ENCODE measurements around the gene LNX1.

LNX1 gene

DNA sequence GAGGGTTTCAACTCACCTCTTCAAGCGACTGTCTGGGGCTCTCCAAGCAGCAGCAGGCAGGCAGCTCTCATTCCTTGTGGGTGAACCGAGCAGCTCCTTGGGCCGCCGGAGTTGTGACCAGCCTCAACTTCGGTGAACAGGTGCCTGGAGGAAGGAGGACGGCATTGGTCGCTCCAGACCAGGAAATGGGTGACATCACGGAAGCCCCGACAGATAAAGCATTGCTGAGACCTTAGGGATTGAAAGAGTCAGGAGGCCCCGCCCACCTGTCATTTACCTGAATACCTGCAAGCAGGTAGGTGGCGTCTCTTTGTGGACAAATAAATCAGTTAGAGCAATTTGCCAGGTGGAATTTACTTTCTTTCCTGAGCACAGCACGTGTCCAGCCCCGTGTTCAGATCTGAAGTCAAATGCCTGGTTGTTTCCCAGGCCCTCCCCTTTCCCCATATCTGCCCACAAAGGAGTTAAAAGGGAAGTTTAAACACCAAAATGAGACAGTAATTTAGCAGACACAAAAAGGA, at the start of gene LNX1:
Gene LNX1, minus strand, starts transcription at position 115 of the 521 bp plus-strand sequence. CDS start 17,484 bp downstream, outside the sequence.
- no peak for DNase-seq (ENCODE audit: low read depth in 1 of 2, low spot score in 1 of 2)

DNA sequence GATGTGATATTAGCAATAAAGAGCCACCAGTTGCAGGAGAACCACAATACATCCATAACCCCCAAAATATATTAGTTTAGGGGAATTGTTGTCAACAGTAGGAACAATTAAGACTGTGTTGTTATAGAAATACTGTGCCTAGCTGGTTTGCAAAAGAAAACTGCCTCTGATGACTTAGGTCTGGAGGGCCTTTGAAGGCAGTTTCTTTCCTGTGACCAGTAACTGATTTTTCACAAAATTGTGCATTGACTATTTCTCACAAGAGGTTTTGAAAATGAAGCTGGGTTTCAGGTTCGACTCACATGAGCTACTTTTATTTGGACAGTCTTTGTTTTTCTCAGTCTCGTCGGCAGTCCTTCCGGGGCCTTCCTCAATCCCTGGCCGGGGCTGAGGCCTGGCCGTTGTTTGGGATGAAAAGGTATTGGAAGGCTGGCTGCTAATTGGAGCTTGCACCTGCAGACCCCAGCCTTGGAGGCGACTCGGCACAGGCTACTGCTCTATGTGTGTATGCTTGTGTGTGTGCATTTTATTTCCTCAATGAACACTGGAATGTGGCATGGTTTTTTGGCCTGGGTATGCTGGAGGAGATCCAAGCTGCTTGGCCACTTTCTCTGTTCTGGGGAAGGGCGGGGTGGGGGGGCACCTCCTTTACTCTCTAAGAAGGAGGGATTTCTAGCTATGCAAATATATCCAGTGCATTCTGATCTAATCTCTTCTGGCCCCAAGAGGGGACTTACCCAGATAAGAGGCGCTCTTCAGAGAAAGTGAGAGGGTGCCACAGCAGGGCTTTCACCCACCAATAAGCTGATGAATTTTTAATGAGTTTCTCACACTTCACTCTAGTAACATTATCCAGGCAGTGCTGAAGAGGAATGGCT, 49.5 kb upstream of the LNX1 start:
- DNase-seq (ENCODE audit: low read depth in 1 of 2, low spot score in 1 of 2): no peak

DNA sequence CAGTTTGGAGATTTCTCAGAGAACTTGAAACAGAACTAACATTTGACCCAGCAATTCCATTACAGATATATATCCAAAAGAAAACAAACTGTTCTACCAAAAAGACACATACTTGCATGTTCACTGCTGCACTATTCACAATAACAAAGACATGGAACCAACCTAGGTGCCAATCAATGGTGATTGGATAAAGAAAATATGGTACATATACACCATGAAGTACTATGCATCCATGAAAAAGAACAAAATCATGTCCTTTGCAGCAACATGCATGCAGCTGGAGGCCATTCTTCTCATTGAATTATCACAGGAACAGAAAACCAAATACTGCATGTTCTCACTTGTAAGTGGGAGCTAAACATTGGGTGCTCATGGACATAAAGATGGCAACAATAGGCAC, 47.6 kb upstream of the LNX1 start:
- DNase-seq (ENCODE audit: low read depth in 1 of 2, low spot score in 1 of 2): no peak

DNA sequence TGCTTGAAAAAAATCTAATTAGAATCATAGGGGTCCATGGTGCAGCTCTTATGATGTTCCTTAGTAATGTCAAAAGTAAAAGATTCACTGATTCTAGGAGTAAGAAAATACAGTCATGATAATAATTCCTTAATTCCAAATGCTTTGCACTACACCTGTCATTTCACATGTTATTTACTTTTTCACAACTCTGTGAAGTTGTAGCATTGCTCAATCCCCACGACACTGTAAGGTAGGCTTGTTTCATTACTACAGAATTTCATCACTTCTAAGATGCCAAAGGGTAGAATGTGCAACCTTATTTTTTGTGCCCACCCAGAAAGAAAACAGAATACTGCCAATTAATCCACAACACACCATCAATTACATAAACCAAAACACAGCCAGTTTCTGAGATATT, 46.1 kb upstream of the LNX1 start:
- DNase-seq (ENCODE audit: low read depth in 1 of 2, low spot score in 1 of 2): no peak

DNA sequence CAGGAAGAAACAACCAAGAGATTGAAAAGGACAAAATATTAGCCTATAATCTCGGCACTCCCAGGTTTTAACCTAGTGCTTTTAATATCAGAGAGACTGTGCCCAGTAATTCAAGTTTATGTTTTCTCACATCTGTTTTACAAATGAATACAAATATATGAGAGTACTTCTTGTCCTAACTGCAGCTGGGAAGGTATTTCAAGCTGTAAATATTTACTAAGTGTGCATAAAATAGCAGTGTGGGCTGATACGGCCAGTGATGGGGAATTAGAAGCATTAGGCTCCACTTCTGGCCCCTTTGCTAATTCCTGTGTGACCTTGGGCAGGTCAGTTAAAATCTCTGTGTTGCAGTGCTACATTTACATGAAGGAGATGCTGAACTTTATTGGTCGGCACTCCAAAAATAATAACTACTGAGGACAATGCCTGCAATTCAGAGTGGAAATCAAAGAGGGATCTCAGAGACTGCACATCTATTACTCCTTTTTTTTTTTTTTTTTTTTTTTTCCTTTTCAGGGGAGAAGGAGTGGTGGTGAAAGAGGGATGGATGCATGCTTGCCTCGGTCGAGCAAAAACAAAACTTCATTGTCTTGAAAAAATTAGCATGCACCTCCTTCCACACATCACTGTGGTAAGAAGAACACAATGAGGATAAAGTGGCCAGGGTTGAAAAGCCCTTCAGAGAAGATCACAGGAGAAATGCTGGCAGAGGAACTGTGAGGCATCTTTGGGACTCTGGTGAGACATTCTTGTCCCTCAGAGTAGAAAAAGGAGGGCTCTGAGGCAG, 44.6 kb upstream of the LNX1 start:
- no peak for DNase-seq (ENCODE audit: low read depth in 1 of 2, low spot score in 1 of 2)

DNA sequence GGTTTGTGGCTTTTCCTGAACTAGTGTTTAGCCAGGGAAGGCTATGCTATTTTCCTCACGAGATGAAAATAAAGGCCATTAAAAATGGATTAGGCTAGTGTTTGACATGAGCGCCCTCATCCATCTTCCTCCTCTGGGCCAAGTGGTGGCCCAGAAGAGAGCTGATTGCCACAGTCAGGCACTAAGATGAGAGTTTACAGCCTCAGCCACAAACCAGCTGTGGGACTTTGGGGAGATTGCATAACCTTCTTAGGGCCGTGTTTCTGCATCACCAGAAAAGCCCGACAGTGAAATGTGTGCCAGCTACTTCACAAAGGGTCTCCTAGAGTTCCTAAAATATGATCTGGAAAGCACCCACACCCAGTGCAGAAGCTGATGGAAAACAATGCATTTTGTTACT, 42.3 kb upstream of the LNX1 start:
- no peak for DNase-seq (ENCODE audit: low read depth in 1 of 2, low spot score in 1 of 2)

DNA sequence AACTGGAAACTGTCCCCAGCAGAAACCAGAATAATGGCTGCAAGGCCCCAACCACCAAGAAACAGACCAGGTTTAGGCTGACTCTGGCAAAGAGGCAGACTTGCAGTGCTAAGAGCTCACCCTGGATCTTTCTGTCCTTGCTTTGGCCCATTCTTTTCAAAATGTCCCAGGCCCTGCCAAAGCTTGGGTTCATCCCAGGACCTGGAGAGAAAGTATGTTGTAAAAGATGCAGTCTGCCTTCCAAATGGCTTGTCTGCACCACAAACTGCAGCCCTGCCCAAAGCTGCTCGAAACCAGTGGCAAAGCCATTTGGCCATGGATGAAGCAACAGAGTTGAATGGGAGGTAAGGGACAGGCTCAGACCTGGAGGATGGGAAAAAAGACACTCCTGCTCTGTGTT, 38.0 kb upstream of the LNX1 start:
- DNase-seq (ENCODE audit: low read depth in 1 of 2, low spot score in 1 of 2): no peak

DNA sequence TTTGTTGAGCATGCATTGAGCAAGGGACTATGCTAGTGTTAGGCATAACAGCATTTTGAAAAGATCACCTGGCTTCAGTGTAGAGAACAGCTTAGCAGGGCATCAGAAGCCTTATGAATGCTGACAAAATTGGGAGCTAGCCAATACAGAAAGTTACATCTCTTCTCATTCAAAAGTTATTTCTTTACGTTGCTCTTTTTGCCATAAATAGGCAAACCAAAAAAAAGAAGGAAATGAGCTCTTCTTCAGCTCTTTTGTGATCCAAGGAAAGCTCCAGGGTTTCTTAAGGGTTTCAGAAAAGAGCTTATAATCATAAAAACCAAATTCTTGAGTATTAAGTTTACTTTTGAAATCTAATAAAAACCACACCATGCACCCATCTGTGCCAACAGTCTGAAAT, 35.2 kb upstream of the LNX1 start:
- no peak for DNase-seq (ENCODE audit: low read depth in 1 of 2, low spot score in 1 of 2)

DNA sequence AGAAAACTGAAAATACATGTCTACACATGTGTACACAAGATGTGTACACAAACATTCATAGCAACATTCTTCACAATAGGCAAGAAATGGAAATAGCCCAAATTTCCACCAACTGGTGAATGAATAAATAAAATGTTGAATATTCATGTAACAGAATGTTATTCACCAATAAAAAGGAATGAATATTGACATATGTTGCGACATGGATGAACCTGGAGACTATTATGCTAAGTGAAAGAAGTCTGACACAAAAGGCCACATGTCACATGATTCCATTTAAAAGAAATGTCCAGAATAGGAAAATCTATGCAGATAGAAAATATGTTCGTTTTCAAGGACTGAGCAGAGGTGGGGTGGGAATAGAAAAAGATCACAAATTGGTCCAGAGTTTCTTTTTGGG, 34.6 kb upstream of the LNX1 start:
- DNase-seq (ENCODE audit: low read depth in 1 of 2, low spot score in 1 of 2): no peak

DNA sequence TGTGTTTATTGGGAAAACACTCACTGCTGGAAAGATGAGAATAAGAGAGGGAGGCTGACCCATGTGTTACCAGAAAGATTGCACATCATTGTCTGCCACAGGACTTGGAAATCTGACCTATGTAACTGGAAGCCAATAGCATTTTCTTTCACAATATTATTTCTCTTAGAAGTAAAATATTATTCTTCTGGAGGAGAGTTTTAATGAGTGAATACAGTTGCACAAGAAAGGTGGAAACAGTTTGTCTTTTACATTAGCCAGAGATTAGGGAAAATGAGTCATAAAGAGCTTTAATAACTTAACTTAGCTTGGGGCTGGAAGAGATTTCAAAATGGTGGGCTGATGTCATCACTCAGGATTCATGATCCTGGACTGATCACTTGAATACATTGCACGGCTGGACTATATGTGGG, 31.5 kb upstream of the LNX1 start:
- no peak for DNase-seq (ENCODE audit: low read depth in 1 of 2, low spot score in 1 of 2)

DNA sequence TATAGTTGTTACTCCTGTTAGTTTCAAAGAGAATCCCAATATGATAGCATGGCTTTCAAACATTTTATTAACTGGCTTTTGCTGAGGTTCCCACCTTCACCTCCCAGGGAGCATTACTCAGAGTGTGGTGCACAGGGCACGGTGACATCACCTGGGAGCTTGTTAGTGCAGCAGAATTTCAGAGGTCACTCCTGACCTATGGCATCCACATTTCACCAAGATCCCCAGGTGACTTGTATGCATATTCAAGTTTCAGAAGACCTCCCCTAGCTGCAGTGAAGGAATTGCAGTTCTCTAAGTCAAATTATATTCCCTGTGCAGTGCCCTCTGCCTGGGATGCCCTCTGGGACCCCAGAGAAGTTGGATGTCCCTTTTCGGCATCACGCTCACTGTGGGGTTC, 29.7 kb upstream of the LNX1 start:
- DNase-seq (ENCODE audit: low read depth in 1 of 2, low spot score in 1 of 2): no peak

DNA sequence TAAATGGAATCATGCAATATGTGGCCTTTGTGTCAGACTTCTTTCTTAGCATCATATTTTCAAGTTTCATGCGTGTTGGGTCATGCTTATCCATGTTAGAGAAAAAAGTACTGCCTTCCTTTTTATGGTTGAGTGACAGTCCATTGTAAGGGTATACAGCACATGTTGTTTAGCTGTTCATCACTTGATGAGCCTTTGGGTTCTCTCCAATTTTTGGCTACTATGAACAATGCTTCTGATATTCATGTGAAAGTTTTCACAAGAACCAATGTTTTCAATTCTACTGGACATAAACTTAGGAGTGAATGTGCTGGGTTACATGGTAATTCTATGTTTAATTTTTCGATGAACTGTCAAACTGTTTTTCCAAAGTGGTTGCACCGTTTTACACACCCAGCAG, 28.1 kb upstream of the LNX1 start:
- DNase-seq (ENCODE audit: low read depth in 1 of 2, low spot score in 1 of 2): no peak

DNA sequence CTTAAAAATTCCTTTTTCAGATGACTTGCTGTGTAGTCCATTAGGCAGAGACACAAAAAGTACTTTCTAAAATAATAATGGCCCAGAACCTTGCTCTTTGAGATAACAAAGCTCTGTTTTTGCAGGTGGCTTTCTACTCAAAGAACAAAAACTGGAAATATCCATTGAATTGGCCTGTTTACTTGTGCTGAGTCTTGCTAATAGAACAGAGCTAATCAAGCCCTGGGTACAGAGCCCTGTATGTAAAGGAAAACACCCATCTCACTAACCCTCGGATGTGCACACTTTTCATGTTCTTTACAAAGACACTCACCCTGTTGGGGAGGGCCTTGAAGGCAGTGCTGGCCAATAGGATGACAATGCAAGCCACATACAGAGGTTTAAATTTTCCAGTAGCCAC, 27.0 kb upstream of the LNX1 start:
- no peak for DNase-seq (ENCODE audit: low read depth in 1 of 2, low spot score in 1 of 2)

DNA sequence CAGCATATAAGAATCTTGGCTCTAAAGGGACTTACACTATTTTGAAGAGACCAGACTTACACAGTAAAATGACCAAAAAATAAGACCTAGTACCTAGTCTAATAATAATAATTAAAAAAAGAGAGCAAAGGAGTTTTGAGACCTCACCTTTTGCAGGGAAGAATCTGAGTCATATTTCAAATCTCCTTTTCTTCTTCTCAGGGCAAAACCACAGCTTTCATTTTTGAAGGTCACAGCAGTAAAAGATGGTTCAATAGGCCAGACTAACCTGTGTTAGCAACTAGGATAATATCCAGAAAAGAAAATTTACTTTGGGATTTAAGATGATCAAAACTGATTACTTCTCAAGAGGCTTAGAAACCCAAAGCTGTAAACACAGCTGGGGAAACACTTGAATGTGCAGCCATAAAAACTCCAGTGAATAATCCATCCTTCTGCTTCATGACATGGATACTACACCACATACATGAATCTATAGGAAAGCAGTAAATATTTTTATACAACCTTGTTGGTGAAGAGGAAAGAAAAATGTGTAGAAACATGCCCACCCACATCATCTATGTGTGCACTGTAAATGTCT, 25.9 kb upstream of the LNX1 start:
- no peak for DNase-seq (ENCODE audit: low read depth in 1 of 2, low spot score in 1 of 2)

DNA sequence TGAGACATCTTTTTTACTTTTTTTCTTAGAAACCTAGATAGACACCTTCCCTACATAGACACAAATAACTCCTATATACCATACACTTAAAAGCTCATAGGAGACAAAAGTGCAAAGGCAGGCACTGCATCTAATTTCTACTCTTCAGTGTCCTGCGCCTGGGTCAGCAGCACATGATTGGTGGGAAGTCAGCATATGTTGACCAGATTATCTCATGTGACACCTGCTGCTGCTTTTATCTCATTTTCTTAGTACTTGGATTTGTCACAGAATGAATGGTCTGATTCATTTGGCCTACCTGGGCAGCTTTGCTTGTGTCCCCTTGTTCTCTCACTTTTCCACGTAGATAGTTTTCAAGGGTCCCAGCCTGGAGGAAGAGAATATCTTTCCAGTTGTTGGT, 24.9 kb upstream of the LNX1 start:
- no peak for DNase-seq (ENCODE audit: low read depth in 1 of 2, low spot score in 1 of 2)

DNA sequence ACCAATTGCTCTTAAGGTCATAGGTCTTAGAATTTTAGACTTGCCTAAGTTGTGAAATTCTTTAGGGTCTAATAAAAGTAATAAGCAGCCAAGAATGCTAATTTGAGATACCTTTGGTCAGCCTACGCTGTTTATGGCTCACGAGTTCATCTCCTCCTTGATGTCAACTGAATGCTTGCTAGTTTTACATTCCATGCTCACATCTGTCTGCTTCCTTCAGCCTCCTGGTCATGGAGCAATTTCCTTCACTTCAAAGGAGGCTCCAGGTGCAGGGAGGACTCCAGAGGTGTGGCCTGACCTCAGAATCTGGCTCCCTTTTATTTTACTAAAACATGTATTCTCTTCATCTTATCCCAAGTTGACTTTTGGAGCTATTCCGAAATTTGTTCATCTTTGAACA, 23.3 kb upstream of the LNX1 start:
- no peak for DNase-seq (ENCODE audit: low read depth in 1 of 2, low spot score in 1 of 2)

DNA sequence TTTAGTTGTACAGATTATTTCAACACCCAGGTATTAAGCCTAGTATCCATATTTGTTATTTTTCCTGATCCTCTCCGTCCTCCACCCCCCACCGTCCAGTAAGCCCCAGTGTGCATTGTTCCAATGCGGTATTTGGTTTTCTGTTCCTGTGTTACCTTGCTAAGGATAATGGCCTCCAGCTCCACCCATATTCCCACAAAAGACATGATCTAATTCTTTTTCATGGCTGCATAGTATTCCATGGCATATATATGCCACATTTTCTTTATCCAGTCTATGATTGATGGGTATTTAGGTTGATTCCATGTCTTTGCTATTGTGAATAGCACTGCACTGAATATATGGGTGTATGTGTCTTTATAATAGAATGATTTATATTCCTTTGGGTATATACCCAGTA, 22.1 kb upstream of the LNX1 start:
- DNase-seq (ENCODE audit: low read depth in 1 of 2, low spot score in 1 of 2): no peak

DNA sequence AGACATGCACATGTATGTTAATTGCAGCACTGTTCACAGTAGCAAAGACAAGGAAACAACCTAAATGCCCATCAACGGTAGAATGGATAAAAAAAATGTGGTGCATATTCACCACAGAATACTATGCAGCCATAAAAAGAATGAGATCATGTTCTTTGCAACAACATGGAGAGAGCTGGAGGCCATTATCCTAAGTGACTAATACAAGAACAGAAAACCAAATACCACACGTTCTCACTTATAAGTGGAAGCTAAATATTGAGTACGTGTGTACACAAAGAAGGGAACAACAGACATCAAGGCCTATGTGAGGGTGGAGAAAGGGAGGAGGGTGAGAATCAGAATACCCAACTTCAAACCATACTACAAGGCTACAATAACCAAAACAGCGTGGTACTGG, 17.4 kb upstream of the LNX1 start:
- no peak for DNase-seq (ENCODE audit: low read depth in 1 of 2, low spot score in 1 of 2)

DNA sequence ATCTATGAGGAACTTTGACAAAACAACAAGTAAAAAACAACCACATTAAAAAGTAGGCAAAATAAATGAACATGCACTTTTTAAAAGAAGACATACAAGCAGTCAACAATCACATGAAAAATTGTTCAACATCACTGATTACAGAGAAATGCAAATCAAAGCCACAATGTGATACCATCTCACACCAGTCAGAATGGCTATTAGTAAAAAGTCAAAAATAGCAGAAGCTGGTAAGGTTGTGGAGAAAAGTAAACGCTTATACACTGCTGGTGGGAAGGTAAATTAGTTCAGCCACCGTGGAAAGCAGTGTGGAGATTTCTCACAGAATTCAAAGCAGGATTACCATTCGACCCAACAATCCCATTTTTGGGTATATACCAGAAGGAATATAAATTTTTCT, 17.0 kb upstream of the LNX1 start:
- no peak for DNase-seq (ENCODE audit: low read depth in 1 of 2, low spot score in 1 of 2)

DNA sequence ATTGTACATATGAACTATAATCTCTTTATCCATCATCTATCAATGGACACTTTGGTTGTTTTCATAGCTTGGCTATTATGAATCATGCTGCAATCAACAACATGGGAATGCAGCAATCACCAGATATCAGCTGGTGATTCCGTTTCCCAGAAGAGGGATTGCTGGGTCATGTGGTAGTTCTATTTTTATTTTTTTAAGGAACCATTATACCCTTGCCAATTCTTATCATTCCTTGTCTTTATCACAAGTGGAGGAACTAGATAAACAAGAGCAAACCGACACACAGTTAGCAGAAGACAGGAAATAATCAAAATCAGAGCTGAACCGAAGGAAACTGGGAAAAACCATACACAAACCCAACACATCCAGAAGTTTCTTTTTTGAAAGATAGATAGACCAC, 14.5 kb upstream of the LNX1 start:
- DNase-seq (ENCODE audit: low read depth in 1 of 2, low spot score in 1 of 2): no peak

DNA sequence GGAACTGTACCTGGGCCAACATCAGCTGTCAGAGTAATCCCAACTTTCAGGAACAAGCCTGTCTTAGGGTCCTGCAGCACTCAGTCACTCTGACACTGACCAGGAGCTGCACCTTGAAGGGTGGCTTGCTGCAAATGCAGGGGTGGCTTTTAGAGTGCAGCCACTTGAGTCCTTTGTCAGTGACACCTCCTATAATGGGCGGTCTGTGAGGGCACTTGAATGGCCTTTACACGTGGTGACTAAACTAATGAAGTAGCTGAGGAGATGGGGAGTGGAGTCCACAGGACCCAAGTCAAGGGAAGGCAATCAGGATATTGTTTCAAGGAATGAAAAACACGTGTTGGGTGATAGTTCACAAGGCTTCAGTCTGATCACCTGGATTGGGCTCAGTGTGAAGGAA, 11.1 kb upstream of the LNX1 start:
- DNase-seq (ENCODE audit: low read depth in 1 of 2, low spot score in 1 of 2): no peak

DNA sequence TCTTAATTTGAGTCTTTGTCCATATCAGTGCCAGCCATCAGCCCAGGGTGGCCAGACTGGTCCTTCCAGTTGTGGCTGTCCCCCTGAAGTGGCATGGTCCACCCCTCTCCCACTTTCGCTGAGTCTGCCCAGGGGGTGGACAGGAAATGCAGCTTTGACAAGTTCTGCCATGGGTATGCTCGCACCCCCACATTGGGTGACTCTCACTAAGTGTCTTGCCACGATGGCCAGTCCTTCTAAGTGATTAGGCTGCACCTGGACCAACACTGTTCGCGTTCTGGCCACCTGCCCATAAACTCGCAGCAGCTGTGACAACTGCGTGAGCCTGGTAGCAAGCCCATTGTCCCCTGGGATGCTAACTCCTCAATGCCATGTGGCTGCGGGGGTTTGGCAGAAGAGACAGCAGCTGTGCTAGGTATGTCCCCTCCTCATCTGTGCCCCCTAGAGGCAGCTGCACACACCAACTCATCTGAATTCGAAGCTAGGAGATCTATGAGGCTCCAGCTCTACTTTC, 10.0 kb upstream of the LNX1 start:
- no peak for DNase-seq (ENCODE audit: low read depth in 1 of 2, low spot score in 1 of 2)
